Measurements from ENCODE around the gene TIMM9.

DNA sequence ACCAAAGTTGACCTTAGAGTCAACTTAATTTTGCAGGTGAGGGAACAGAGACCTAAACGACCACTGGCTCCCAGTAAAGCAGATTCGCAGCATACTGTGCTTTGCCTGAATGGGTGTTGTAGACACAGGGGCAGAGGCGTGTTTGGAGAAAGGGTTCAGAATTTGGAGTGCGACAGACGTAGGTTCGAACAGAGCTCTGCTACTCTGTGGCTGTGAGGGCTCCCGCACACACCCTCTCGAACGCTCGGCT is 31.8 kb downstream of the TIMM9 start:
- TF ChIP-seq GATA2 (IDR thresholded peaks at IDR 0.05; ENCODE audit: low read depth, low read length) (no peak), GATA3 (IDR thresholded peaks at IDR 0.05; ENCODE audit: low read depth, low read length) (no peak)
